Measurements from ENCODE around the gene SEMA4C. TPM values are rescaled to one million over a fixed set of nuclear protein-coding genes. Genes with fewer than 3 reads are reported as not detected.

SEMA4C gene
- total RNA-seq, 1 donor from 2014 or later: 58.1 TPM

GRCh38 chr2:96860065-96861029, 9.5 kb downstream of the SEMA4C start:
- no peak for DNase-seq (ENCODE audit: extremely low spot score, unreplicated experiment)
- no peaks in the 10 kb centered on the region for H3K27me3 Mint-ChIP-seq
- peaks cover 23% of the 10 kb centered on the region for H3K4me1 Mint-ChIP-seq (ENCODE audit: unreplicated experiment)
- H3K9me3 Mint-ChIP-seq: no peaks in the 10 kb centered on the region
- peak overlapping the region; percentile 68 for H3K27ac Mint-ChIP-seq
- H3K4me3 Mint-ChIP-seq: peak overlapping the region; percentile 73
- no peak for TF ChIP-seq CTCF (conservative IDR thresholded peaks at IDR 0.05)
- peaks cover 13% of the 10 kb centered on the region for H3K36me3 Mint-ChIP-seq

- Mint-ChIP-seq H3K27me3 (no peaks in the 10 kb centered on the region), H3K36me3 (peaks cover 13% of the 10 kb centered on the region), H3K27ac (peak overlapping the region; percentile 76), H3K4me1 (ENCODE audit: unreplicated experiment) (peaks cover 28% of the 10 kb centered on the region), H3K4me3 (peak overlapping the region; percentile 91), H3K9me3 (no peaks in the 10 kb centered on the region)
- no peak for DNase-seq (ENCODE audit: extremely low spot score, unreplicated experiment)
- TF ChIP-seq CTCF (conservative IDR thresholded peaks at IDR 0.05): no peak
Observed at GRCh38 chr2:96859681-96860064, 10.2 kb downstream of the SEMA4C start.

GRCh38 chr2:96859099-96859649, 10.7 kb downstream of the SEMA4C start:
- peaks cover 13% of the 10 kb centered on the region for H3K36me3 Mint-ChIP-seq
- peaks cover 28% of the 10 kb centered on the region for H3K4me1 Mint-ChIP-seq (ENCODE audit: unreplicated experiment)
- TF ChIP-seq CTCF (conservative IDR thresholded peaks at IDR 0.05): no peak
- H3K27ac Mint-ChIP-seq: peak overlapping the region; percentile 76
- DNase-seq (ENCODE audit: extremely low spot score, unreplicated experiment): peak; percentile 68
- no peaks in the 10 kb centered on the region for H3K27me3 Mint-ChIP-seq
- H3K4me3 Mint-ChIP-seq: peak overlapping the region; percentile 91
- H3K9me3 Mint-ChIP-seq: no peaks in the 10 kb centered on the region

- H3K27ac Mint-ChIP-seq: peak within 1 kb of the TSS; percentile 76
- DNase-seq (ENCODE audit: extremely low spot score, unreplicated experiment): peak; percentile 98
- peaks cover 28% of the 10 kb centered on the region for H3K4me1 Mint-ChIP-seq (ENCODE audit: unreplicated experiment)
- peaks cover 11% of the 10 kb centered on the region for H3K36me3 Mint-ChIP-seq
- TF ChIP-seq CTCF (conservative IDR thresholded peaks at IDR 0.05): peak; percentile 74
- H3K4me3 Mint-ChIP-seq: peak within 1 kb of the TSS; percentile 91
- H3K9me3 Mint-ChIP-seq: no peaks in the 10 kb centered on the region
- H3K27me3 Mint-ChIP-seq: no peaks in the 10 kb centered on the region
Observed at GRCh38 chr2:96857667-96858372, 12.1 kb downstream of the SEMA4C start, which contains the start of gene ANKRD39. TSS of gene ANKRD39 (minus strand) at chr2:96858016. CDS start at chr2:96857987, 29 bp downstream.

- no peak for TF ChIP-seq CTCF (conservative IDR thresholded peaks at IDR 0.05)
- H3K36me3 Mint-ChIP-seq: peaks cover 12% of the 10 kb centered on the region
- DNase-seq (ENCODE audit: extremely low spot score, unreplicated experiment): no peak
- no peaks in the 10 kb centered on the region for H3K27me3 Mint-ChIP-seq
- peaks cover 28% of the 10 kb centered on the region for H3K4me1 Mint-ChIP-seq (ENCODE audit: unreplicated experiment)
- H3K27ac Mint-ChIP-seq: peak overlapping the region; percentile 37
- peak overlapping the region; percentile 91 for H3K4me3 Mint-ChIP-seq
- H3K9me3 Mint-ChIP-seq: no peaks in the 10 kb centered on the region
Observed at GRCh38 chr2:96856776-96857666, 12.9 kb downstream of the SEMA4C start.

All from type B pancreatic cell (in vitro differentiated cells).